ENCODE measurements around the gene OR51E2.

Gene OR51E2

DNA sequence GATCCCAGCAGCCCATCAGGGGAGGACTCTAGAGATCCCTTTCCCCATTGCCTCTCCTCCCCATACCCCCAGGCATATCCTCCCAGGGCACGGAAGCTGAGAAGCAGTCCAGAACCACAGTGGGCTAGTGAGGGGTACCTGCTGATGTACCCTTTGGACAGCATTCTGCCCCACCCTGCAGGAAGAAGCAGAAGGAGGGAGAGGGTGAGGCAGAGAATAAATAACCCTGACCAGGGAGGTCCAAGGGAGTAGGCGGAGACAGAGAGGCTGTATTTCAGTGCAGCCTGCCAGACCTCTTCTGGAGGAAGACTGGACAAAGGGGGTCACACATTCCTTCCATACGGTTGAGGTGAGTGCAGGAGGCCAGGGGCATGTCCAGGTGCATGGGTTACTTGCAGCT, 54.0 kb downstream of the OR51E2 start, which contains the start of gene OR51E1:
Gene OR51E1, plus strand, starts transcription at position 301 of the 400 bp plus-strand sequence. CDS start 8,545 bp downstream, outside the sequence.
- CTCF ChIA-PET = interaction anchor here (1.2 kb wide), 1 partner anchor 17 kb away, joined by 4 read pairs; no protein-coding TSS in a partner anchor
- POLR2A ChIA-PET = no interaction called here
- H3K36me3 ChIP-seq (ENCODE audit: control insufficient read depth in 2 of 2, insufficient read depth in 1 of 2, low read length in 2 of 2) = no peaks in the 10 kb centered on the region
- no peaks in the 10 kb centered on the region for H3K4me1 ChIP-seq (ENCODE audit: control insufficient read depth, insufficient read depth, low read length)
- H3K27ac ChIP-seq (ENCODE audit: extremely low read depth, low read depth, low read length) = no peak within 1 kb of the TSS
- no peaks in the 10 kb centered on the region for H3K9me3 ChIP-seq (ENCODE audit: control insufficient read depth, insufficient read depth, low read depth, low read length)
- H3K4me3 ChIP-seq (ENCODE audit: low read depth, low read length) = no peak within 1 kb of the TSS
- TF ChIP-seq ZNF140 (tag by site-specific recombination; IDR thresholded peaks at IDR 0.05) (no peak), MYNN (tag by site-specific recombination; IDR thresholded peaks at IDR 0.05; ENCODE audit: borderline replicate concordance) (no peak), EGR2 (tag by site-specific recombination; IDR thresholded peaks at IDR 0.05; ENCODE audit: low read depth) (no peak), WT1 (tag by site-specific recombination; IDR thresholded peaks at IDR 0.05) (no peak), KLF10 (tag by site-specific recombination; IDR thresholded peaks at IDR 0.05) (no peak), ZNF350 (tag by site-specific recombination; IDR thresholded peaks at IDR 0.05) (no peak), ZNF473 (tag by site-specific recombination; IDR thresholded peaks at IDR 0.05) (no peak), ZSCAN16 (tag by site-specific recombination; IDR thresholded peaks at IDR 0.05) (no peak), ZNF621 (tag by site-specific recombination; IDR thresholded peaks at IDR 0.05) (no peak), ZNF837 (tag by site-specific recombination; IDR thresholded peaks at IDR 0.05) (no peak), GFI1B (tag by site-specific recombination; IDR thresholded peaks at IDR 0.05) (no peak)
- TF ChIP-seq, protein P1, sequence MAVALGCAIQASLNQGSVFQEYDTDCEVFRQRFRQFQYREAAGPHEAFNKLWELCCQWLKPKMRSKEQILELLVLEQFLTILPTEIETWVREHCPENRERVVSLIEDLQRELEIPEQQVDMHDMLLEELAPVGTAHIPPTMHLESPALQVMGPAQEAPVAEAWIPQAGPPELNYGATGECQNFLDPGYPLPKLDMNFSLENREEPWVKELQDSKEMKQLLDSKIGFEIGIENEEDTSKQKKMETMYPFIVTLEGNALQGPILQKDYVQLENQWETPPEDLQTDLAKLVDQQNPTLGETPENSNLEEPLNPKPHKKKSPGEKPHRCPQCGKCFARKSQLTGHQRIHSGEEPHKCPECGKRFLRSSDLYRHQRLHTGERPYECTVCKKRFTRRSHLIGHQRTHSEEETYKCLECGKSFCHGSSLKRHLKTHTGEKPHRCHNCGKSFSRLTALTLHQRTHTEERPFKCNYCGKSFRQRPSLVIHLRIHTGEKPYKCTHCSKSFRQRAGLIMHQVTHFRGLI (tag by site-specific recombination; IDR thresholded peaks at IDR 0.05) = no peak
- TF ChIP-seq, protein P2, sequence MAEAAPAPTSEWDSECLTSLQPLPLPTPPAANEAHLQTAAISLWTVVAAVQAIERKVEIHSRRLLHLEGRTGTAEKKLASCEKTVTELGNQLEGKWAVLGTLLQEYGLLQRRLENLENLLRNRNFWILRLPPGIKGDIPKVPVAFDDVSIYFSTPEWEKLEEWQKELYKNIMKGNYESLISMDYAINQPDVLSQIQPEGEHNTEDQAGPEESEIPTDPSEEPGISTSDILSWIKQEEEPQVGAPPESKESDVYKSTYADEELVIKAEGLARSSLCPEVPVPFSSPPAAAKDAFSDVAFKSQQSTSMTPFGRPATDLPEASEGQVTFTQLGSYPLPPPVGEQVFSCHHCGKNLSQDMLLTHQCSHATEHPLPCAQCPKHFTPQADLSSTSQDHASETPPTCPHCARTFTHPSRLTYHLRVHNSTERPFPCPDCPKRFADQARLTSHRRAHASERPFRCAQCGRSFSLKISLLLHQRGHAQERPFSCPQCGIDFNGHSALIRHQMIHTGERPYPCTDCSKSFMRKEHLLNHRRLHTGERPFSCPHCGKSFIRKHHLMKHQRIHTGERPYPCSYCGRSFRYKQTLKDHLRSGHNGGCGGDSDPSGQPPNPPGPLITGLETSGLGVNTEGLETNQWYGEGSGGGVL (tag by site-specific recombination; IDR thresholded peaks at IDR 0.05) = no peak
- TF ChIP-seq, protein P3, sequence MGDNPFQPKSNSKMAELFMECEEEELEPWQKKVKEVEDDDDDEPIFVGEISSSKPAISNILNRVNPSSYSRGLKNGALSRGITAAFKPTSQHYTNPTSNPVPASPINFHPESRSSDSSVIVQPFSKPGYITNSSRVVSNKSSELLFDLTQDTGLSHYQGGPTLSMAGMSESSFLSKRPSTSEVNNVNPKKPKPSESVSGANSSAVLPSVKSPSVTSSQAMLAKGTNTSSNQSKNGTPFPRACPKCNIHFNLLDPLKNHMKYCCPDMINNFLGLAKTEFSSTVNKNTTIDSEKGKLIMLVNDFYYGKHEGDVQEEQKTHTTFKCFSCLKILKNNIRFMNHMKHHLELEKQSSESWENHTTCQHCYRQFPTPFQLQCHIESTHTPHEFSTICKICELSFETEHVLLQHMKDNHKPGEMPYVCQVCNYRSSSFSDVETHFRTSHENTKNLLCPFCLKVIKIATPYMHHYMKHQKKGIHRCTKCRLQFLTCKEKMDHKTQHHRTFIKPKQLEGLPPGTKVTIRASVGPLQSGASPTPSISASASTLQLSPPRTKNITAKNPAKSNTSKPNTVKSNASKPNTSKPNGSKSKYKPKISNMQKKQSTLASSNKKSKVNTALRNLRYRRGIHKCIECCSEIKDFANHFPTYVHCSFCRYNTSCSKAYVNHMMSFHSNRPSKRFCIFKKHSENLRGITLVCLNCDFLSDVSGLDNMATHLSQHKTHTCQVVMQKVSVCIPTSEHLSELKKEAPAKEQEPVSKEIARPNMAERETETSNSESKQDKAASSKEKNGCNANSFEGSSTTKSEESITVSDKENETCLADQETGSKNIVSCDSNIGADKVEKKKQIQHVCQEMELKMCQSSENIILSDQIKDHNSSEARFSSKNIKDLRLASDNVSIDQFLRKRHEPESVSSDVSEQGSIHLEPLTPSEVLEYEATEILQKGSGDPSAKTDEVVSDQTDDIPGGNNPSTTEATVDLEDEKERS (tag by site-specific recombination; IDR thresholded peaks at IDR 0.05) = no peak
- TF ChIP-seq, protein P4, sequence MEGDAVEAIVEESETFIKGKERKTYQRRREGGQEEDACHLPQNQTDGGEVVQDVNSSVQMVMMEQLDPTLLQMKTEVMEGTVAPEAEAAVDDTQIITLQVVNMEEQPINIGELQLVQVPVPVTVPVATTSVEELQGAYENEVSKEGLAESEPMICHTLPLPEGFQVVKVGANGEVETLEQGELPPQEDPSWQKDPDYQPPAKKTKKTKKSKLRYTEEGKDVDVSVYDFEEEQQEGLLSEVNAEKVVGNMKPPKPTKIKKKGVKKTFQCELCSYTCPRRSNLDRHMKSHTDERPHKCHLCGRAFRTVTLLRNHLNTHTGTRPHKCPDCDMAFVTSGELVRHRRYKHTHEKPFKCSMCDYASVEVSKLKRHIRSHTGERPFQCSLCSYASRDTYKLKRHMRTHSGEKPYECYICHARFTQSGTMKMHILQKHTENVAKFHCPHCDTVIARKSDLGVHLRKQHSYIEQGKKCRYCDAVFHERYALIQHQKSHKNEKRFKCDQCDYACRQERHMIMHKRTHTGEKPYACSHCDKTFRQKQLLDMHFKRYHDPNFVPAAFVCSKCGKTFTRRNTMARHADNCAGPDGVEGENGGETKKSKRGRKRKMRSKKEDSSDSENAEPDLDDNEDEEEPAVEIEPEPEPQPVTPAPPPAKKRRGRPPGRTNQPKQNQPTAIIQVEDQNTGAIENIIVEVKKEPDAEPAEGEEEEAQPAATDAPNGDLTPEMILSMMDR (tag by site-specific recombination; IDR thresholded peaks at IDR 0.05) = no peak

DNA sequence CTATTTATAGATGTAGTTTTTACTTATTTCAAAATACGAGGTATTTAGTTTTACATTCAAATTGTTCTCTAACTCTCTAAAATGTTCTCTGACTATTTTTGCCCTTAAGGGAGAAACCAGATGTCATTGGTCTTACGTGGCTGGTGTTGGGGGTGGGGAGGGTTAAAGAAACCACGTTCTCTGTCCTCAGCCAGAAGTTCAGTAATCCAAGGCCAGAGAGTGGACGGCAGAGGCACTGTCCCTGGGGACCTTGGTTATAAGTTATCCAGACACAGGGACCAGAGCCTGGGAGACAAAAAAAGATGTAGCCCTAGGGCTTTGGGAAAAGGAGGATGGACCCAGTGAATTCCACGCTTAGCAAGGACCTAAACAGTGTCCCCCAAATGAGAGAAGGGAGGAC, 54.6 kb downstream of the OR51E2 start:
- ChIA-PET CTCF (interaction anchor here (1.2 kb wide), 1 partner anchor 16 kb away, joined by 4 read pairs; no protein-coding TSS in a partner anchor), POLR2A (no interaction called here)
- H3K4me3 ChIP-seq (ENCODE audit: low read depth, low read length) = no peak overlapping the region
- H3K27ac ChIP-seq (ENCODE audit: extremely low read depth, low read depth, low read length) = no peak overlapping the region
- no peaks in the 10 kb centered on the region for H3K4me1 ChIP-seq (ENCODE audit: control insufficient read depth, insufficient read depth, low read length)
- no peaks in the 10 kb centered on the region for H3K9me3 ChIP-seq (ENCODE audit: control insufficient read depth, insufficient read depth, low read depth, low read length)
- H3K36me3 ChIP-seq (ENCODE audit: control insufficient read depth in 2 of 2, insufficient read depth in 1 of 2, low read length in 2 of 2) = no peaks in the 10 kb centered on the region
- TF ChIP-seq MYNN (tag by site-specific recombination; IDR thresholded peaks at IDR 0.05; ENCODE audit: borderline replicate concordance) = no peak
- TF ChIP-seq ZFP3 (tag by site-specific recombination; IDR thresholded peaks at IDR 0.05; ENCODE audit: low read depth) = no peak
- TF ChIP-seq KLF1 (tag by site-specific recombination; IDR thresholded peaks at IDR 0.05) = no peak
- TF ChIP-seq, protein P5, sequence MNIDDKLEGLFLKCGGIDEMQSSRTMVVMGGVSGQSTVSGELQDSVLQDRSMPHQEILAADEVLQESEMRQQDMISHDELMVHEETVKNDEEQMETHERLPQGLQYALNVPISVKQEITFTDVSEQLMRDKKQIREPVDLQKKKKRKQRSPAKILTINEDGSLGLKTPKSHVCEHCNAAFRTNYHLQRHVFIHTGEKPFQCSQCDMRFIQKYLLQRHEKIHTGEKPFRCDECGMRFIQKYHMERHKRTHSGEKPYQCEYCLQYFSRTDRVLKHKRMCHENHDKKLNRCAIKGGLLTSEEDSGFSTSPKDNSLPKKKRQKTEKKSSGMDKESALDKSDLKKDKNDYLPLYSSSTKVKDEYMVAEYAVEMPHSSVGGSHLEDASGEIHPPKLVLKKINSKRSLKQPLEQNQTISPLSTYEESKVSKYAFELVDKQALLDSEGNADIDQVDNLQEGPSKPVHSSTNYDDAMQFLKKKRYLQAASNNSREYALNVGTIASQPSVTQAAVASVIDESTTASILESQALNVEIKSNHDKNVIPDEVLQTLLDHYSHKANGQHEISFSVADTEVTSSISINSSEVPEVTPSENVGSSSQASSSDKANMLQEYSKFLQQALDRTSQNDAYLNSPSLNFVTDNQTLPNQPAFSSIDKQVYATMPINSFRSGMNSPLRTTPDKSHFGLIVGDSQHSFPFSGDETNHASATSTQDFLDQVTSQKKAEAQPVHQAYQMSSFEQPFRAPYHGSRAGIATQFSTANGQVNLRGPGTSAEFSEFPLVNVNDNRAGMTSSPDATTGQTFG (tag by site-specific recombination; IDR thresholded peaks at IDR 0.05; ENCODE audit: borderline replicate concordance) = no peak
- TF ChIP-seq RBAK (tag by site-specific recombination; IDR thresholded peaks at IDR 0.05) = no peak
- TF ChIP-seq, protein P4 (tag by site-specific recombination; IDR thresholded peaks at IDR 0.05) = no peak
- no peak for TF ChIP-seq ZNF146 (tag by site-specific recombination; IDR thresholded peaks at IDR 0.05)
- TF ChIP-seq, protein P6, sequence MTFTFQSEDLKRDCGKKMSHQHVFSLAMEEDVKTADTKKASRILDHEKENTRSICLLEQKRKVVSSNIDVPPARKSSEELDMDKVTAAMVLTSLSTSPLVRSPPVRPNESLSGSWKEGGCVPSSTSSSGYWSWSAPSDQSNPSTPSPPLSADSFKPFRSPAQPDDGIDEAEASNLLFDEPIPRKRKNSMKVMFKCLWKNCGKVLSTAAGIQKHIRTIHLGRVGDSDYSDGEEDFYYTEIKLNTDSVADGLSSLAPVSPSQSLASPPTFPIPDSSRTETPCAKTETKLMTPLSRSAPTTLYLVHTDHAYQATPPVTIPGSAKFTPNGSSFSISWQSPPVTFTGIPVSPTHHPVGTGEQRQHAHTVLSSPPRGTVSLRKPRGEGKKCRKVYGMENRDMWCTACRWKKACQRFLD (tag by site-specific recombination; IDR thresholded peaks at IDR 0.05) = no peak
